Measurements from ENCODE around the gene CHSY1. TPM values are rescaled to one million over a fixed set of nuclear protein-coding genes. Genes with fewer than 3 reads are reported as not detected.

CHSY1 gene
- polyA plus RNA-seq, 1 donor = 35.7 TPM

DNA sequence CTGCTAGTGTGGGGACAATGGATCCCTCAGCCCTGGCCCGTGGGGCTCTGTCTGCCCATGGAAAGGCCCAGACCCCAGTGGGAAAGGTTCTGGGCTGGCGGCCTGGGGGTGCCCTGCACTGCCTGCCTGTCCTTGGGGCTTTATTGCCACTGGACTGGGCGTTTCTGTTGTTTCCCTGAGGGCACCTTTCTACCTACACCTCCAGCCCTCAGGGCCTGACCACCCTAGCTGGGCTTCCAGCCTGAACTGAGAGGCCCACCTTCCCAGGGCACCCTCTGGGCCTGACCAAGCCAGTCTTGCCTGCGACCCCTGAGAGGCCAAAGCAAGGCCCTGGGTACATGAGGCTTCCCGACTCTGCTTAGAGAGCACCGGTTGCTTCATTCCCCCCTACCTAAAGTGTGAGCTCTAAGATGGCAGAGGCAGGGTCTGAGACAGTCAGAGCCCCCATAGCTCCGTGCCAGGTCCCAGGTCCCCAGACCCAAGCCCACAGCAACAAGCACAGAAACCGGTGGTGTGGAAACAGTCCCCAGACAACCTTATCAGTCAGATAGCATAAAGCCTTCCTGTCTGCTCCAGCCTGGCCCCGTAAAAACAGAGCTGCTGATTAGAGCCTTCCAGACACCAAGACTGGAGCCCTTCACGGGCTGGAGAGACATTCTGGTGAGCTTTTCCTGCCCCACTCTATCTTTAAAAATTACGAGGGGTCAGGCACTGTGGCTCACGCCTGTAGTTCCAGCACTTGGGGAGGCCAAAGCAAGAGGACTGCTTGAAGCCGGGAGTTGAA, 102.8 kb downstream of the CHSY1 start:
- DNase-seq = no peak

DNA sequence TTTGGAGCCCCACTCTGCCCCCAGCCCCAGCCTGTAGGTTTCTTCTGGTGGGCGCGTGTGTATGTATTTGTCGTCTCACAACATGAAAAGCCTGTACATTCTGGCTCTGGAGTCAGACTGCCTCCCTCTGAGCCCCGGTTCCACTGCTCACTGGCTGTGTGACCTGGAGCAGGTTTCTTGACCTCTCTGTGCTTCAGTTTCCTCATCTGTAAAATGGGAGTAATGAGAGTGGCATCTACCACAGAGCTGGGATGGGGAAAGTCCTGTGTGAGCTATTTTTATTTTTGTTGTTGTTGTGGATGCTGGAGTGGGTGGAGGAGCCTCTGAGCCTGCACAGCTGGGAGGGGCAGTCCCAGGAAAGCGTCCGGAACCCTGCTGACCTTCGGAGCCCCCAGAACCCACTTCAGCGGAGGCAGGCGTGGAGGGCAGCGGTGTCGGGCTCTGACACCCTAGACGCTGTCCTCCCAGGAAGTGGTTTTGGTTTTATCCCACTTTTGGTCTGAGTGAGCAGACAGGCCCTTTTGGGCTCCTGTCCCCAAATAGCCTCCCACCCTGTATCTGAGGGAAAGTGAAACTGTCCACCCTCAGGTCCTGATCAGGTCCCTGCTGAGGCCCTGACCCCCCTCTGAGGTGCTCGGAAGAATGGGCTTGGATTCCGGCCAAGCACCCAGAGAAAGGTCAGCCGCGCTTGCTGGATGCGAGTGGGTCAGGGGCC, 103.5 kb downstream of the CHSY1 start:
- DNase-seq = no peak

DNA sequence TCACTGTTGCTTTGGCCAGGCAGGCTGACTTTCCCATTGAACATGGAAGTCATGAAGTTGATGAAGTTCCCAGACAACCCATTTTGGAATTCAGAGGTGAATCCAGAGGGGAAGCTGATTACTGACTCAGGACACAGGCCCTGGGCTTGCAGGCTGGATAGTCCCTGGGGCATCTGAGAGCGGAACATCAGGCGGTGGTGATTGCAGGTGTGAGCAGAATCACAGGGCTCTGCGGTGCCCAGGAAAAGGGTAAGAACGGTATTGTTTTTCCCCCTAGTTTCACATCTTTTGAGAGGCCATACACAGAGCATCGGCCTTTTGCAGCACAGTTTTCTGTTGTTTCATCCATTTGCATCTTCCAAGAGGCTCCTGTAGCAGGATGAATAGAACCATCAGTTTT, 104.7 kb downstream of the CHSY1 start:
- DNase-seq = no peak

DNA sequence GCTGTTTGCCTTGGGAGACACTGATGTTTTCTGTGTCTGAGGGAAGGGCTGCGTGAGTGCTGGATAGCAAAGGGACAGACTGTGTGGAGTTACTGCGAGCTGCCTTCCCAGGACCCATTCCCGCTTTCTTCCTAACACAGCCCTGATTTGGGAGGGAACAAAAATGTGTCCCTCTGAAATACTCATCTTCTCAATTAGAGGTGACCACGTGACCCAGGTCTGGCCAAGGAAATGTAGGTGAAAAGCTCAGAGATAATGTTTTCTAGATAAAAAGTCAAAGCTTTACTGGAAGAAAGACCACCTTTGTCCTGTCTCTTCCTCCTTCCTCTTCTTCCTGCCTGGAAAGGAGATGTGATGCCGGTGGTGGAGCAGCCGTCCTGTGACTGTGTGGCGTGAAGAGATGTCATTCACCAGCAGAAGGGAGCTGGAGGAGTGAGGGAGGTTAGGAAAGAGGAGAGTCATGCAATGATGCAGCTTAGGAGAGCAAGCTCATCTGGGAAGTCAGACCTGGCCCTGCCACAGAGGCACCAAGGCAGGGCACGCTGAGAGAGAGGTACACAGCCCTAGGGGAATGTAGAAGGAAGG, 105.6 kb downstream of the CHSY1 start:
- DNase-seq = no peak

DNA sequence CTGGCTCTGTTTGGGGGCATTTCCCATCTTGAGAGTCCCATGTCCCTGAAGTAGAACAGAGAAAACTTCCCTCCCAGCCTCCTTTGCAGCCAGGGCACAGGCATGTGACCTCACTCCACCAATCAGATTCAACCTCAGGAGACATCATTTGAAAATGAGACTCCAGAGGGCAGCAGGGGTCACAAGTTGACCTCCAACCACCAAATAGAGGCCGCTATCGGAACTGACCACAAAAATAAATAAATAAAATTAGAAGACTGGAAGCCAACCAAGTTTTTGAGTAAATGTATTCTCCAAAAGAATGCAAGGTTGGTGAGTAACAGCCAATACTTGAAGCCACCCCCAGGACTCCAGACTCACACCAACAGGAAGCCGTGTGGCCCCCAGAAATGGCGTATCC, 106.5 kb downstream of the CHSY1 start:
- no peak for DNase-seq

DNA sequence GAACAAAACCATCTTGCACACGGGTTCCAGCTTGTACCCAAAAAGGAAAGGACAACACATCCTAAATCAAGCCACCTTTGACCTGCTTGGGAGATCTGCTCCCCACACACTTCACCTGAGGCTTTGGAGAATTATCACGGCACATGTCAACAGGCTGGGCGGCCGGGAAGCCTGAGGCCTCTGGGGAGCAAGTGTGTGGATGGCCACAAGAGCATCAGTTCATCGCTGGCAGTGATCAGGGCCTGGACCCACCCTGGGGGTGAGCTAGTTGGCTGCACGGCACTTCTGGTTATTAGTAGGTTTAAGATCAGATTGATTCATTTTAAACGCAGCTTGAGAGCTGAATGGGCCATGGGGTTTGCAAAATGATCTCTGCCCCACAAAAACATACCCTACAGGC, 108.5 kb downstream of the CHSY1 start:
- DNase-seq = no peak

DNA sequence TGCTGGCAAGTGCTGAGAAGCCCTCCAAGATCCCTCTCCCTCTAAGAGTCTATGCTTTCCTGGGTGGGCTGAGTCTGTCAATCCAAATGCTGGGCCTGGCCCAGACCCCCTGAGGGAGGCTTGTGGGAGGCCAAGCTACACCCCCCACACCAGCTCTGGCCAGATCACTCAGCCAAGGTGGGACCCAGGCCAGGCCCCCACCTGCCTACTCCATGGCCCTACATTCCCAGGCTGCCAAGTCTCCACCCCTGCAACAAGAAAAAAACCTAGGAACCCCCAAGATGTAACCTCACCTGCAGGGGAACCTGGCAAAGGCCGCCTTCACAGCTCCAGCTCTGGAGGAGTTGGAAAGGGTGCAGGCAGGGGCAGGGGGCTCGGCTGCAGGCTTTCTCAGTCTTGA, 109.1 kb downstream of the CHSY1 start:
- no peak for DNase-seq

DNA sequence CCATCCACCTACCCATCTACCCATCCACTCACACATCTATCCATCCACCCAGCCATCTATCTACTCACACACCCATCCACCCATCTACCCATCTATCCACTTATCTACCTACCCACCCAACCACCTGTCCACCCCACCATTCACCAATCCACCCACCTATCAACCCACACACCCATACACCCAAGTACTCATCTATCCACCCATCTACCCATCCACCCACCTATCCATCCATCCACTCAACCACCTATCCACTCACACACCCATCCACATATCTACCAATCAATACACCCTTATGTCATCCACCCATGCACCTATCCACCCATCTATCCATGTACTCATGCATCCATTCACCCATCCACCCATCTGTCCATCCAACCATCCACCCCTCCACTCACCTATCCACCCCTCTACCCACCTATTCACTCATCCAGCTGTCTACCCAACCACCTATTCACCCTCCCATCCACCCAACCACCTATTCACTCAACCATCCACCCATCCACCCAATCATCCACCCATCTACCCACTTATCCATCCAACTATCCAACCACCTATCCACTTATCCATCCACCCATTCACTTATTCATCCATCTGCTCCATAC, 109.8 kb downstream of the CHSY1 start:
- no peak for DNase-seq

DNA sequence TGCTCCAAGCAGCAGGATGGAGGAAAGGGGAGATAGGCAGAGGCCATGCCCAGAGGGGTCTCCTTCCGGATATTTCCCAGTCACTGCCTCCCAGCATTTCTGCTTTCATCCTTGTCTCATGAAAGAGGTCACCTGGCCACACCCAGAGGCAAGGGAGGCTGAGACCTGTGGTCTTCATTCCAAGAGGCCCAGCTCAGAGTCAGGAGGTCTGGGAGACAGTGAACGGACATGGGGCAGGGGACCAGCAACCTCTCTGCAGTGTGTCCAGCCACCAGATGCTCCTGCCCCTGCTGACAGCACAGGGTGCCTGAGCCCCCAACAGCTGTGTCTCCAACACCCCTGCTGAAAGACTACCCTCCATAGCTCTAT, 111.2 kb downstream of the CHSY1 start:
- no peak for DNase-seq

DNA sequence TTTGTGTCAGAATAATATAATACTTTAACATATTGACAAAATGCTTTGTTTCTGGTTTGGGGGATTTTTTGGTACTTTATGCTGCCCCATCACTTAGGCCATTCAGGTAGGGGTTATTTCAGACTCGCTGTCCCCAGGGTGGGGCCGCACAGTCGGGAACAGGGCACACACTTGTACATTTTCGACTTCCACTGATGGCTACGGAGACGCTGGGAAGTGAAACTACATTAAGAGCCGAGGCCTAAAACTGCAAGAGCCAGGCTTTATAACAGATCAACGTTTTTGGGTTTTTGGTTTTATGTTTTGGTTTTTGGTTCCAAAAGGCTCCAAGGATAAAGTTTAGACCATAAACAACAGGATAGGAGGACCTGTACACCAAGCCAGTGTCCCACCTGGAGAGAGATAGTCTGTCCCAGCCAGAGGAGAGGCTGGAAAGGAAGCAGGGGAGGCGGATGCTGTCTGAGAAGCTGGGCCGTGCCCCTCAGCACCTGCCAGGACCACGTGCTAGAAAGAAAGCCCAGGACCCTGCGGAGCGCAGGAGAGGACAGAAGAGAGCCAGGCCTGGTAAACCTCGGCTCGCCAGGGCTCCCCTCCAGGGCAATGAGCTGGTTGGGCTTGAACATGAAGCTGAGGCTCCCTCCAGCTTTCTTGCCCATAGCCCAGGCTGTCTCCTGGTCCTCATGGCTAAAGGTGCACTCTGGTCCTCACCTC, 111.7 kb downstream of the CHSY1 start:
- DNase-seq = no peak

DNA sequence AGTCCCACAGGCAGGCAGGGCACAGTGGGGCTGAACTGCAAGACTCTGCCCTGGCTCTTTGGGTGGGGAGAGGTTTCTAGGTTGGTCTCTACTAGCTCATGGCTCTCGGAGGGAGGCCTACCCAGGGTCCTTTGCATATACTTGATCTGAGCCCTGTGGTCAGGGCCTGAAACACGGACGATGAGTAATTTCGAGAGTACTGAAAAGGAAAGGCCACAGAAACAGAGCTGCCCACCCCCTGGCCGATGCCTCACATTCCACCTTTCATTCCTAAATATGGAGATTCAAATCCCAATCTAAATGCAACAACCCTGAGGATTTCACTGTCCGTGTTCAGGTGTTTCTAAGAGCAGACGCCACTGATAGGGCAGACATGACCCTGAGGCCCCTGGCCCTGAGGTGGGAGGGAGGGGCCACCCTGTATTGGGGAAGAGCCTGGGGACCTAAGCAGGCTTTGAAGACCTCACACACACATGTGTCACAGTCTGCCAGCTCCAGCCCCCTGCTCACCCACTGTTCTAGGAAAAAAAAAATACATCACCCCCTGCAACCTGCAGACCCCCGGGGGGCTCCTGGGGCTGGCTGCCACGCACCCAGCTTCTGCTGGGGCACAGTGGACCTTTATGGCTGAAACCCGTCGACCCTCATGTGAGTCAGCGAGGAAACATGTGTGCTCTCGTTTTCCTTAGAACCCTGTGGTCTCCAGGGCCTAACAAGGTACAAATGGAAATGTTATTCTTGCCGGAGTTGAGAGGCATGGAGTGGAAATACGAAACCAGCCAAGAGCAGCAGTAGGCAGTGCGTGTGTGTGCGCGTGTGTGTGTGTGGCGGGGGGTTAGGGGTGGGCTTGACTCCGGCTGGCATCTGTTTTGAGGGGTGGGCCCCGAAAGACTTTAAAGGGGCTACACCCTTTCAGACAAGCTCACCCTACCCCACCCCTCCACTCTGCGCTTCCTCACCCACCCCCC, 112.7 kb downstream of the CHSY1 start:
- DNase-seq = no peak

DNA sequence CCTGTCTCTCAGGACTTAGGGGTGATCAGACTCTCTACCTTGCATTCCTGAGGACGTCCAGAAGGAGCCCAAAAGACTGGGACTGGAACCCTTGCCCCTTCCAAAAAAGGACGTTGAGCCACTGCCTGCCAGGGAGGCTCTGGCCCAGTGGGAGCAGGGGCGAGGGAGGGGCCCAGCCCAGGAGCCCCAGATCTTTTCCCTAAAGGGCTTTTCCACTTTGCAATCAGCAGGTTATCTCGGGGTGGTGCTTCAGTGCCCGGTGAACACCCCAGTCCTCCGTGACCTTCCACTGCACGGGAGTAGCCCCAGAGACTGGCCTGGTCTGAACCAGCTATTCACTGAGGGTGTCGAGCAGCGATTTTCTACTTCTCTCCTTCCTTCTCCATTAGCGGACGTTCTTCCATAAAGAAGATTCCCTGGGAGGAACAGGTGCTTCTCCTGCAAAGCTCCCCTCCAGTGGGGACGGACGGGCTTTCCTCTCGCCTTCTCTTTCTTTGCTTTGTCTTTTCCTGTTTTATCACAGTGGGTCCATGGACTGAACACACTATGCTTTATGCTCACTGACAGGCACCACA, 113.7 kb downstream of the CHSY1 start:
- DNase-seq = no peak

DNA sequence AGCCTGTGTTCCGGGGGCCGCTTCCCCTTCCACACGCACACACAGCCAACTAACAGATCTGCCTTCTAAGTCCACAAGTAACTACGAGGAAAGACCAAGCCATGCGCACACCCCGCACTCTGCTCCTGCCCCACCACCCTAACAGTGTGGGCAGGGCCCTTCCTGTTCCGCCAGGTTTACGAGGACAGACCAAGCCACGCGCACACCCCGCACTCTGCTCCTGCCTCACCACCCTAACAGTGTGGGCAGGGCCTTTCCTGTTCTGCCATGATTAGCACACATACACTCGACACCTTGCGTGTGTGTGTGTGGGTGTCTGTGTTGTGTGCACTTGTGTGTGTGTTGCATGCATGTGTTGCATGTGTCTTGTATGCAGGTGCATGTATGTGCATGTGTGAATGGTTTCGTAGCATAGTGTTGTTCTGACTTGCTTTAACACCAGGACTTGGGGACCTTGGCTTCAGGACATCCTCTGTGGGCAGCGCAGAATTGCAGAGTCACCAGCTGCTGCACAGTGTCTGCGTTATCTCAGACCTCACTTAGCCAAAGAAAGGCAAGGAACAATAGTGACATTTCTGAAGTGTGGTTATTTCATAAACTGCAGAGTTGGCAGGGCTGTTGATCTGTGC, 114.4 kb downstream of the CHSY1 start:
- no peak for DNase-seq

DNA sequence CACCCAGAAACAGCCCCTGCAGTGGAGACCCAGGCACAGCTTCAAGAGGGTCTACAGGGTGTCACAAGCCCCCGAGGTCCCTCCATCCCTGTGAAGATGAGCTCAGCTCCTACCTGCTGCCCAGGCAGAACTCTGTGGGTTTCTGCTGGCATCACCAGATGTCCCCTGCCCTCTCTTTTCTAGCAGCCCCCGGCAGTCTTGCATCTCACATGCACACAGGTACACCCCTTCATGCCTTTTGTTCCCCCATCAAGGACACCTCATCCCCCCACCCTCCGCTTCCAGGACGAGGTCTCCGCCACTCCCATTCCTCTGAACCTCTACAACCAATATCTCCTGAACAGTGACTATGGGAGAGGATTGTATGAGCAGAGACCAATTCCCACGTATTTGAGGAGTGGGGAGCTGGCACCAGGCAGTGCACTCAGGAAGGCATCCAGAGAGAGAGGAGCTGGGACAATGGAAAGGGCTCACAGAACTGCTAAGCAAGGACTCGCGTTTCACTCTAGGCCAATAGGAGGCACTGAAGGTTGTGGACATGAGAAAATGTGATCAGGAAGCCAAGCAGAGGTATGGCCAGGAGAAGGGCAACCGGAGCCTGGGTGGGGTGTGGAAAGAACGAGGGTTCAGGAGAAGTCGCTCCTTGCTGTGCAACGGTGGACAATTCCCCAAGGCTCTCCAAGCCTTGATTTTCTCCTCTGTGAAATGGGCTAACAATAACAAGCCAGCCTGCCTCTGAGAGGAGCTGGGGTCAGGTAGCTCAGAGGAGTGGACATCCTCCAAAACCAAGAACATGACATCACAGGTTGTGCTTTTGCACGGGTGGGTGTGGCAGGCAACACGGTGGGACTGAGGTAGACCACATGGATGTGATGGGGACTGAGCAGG, 115.2 kb downstream of the CHSY1 start:
- DNase-seq = no peak

DNA sequence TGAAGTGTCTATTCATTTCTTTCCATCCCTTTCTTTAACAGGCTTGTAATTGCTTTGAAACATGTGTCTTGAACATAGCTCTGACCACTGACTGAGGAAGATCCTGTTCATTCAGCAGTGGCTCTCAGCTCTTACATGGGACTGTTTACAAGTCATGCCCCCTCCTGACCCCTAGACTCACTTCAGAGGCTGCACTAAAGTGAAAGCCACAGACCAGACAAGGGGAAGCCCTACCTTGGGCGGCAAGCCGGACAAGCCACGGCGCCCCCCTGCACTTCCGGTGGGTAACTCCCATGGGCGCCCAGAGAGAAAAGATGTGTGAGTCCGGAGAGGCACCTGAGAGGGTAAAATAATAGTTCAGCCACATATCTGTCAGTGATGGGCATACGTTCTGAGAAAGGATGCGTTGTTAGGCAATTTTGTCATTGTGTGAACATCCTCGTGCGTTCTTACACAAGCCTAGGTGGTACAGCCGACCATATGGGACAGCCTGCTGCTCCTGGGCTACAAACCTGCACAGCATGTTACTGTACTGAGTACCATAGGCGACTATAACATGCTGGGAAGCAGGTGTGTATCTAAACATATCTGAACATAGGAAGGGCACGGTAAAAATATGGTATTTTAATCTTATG, 116.2 kb downstream of the CHSY1 start:
- no peak for DNase-seq

DNA sequence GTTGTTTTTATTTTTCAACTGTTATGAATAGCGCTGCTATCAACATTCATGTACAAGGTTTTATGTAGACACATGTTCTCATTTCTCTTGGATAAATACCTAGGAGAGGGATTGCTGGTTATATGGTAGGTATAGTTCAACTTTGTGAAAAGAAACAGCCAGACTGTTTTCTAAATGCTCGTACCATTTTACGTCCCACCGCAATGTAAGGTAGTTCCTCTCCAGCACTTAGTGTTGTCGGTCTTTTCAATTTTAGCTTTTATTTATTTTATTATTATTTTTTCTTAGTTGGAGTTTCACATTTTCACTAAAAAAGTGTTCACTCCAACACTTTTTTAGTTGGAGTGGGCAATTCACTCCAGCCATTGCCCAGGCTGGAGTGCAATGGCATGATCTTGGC, 117.1 kb downstream of the CHSY1 start:
- DNase-seq = no peak

DNA sequence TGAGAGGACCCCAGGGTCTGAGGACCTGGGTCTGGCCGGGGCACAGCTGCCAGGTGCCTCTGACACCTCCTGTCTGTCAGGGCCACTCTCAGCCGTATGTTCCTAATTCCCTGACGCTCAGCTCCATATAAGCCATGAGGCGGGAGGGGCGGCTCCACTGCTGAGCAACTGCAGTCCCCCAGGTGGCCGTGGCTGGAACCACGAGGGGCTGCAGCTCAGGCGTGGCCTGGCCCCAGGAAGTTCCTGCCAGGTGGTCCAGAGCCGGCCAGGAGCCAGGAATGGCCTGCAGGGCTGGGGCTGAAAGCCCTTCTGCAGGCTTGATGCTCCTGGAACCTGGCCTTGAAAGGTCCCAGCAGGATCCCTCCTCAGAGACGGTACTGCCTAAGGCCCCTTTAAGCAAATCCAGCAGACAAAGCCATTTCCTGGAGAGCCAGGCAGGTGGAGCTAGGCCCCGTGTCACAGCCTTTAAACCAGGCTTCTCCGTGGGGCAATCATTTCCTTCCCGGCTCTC, 118.0 kb downstream of the CHSY1 start:
- no peak for DNase-seq

DNA sequence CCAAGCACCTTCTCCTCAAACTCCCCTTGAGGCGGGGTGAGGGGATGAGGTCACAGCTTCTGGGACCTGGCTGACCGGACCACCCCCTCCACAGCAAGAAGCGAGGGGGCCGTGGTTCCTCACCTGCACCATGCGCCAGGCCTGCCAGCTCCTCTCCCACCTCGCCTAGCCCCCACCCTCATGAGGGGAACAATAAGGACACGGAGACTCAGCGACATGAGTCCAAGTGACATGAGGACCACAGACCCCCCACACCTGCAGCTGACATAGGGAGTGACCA, 118.7 kb downstream of the CHSY1 start:
- no peak for DNase-seq
